NAMALWA (cell line): ENCODE results near the gene ARHGEF37.
"Not testable (repeated sequence)": the region's sequence is repeated elsewhere in the genome, so short reads cannot be mapped to it uniquely, and the experiment has no call there.

Experiments used
- DNase-seq: peaks from one replicate; pipeline ENCODE4 v3.0.0-alpha.2; 2015; ENCODE audit warnings: low spot score

Gene ARHGEF37

DNA sequence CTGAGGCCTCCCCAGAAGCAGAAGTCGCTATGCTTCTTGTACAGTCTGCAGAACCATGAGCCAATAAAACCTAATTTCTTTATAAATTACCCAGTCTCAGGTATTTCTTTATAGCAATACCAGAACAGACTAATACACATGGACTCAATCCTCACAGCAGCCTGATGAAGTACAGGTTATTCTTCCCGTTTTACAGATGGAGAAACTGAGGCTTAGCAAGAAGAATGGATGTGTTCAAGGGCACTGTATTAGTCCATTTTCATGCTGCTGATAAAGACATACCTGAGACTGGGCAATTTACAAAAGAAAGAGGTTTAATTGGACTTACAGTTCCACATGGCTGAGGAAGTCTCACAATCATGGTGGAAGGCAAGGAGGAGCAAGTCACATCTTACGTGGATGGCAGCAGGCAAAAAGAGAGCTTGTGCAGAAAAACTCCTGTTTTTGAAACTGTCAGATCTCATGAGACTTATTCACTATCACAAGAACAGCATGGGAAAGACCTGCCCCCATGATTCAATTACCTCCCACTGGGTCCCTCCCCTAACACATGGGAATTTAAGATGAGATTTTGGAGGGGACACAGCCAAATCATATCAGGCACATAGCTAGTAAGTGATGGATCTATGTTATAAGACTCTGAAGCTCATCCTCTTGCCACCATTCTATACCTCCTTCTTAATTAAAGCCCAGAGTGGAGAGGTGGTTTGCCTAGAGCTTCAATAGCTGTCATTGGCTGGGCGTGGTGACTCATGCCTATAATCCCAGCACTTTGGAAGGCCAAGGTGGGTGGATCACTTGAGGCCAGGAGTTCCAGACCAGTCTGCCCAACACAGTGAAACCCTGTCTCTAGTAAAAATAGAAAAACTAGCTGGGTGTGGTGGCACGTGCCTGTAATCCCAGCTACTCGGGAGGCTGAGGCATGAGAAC is 67.4 kb downstream of the ARHGEF37 start:
- not testable (repeated sequence) for DNase-seq

DNA sequence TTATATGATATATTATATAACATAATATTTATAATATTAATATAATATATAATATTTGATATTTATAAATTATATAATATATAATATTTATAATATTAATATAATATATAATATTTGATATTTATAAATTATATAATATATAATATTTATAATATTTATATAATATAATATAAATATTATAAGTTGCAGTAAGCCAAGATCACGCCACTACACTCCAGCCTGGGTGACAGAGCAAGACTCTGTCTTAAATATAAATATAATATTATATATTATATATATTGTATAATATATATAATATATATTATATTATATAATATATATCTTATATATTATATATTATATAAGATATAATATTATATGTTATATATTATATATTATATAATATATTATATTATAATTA is 68.4 kb downstream of the ARHGEF37 start:
- DNase-seq = not testable (repeated sequence)

DNA sequence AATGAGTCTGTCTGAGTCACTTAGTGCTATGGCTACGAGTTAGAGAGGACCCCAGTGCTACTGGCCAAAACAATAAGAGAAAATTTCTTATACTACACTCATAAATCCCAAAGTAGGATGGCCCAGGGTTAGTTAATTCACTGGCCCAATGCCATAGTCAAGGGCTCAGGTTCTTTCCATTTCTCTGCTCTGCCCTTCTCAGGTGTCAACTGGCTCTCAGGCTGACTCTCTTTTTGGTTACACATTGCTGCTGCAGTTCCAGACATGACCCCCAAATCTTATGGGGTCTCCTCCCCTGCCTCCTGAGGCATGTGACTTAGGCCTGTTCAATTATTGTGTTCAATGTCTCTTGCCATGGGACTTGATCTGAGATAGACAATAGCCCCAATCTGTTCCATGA is 70.4 kb downstream of the ARHGEF37 start:
- no peak for DNase-seq

DNA sequence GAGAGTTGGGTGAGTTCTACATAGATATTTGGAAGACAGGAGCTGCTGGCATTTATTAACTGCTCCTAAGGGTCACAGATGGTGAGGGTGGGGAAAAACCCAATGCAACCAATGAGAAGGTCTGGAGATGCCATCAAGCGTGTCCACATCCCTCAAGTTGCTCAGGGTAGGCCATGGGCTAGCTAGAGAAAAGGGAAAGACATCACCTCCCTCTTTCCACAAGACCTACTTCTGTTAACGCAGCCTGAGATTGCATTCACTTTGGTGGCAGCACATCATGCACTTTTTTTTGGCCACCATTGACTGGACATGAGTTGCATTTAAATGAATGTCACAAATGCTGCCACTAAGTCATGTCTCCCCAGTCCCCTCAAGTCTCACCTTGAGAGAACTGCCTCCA is 71.4 kb downstream of the ARHGEF37 start:
- no peak for DNase-seq

DNA sequence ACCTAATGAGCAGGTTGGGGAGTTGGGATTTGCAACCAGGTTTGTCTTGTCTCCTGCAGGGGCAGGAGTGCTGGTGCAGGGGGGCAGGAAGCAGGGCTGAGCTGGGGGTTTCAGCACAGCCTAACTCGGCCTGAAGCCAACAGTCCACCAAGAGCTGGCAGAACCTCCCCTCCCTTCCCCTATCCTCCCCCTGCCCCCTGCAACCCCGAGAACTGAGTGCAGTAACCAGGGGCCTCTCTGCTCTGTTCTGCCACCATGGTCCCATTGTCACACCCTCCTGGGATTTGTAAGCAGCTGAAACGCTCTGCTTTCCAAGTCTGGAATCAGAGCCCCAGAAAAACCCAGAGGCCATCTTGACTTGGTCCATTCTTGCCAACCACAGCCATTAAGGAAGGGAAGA is 72.9 kb downstream of the ARHGEF37 start:
- DNase-seq = no peak

DNA sequence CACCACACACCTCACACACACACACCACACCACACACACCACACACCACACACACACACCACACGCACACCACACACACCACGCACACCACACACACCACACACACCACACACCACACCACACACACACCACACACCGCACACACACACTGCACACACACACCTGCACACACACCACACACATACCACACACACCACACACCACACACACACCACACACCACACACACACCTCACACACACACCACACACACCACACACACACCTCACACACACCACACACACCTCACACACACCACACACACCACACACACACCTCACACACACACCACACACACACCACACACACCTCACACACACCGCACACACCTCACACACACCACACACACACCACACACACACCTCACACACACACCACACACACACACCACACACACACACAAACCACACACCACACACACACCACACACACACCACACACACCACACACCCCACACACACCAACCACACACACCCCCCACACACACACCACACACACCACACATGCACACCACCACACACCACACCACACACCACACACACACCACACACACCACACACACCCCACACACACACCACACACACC is 73.7 kb downstream of the ARHGEF37 start:
- DNase-seq = no peak

DNA sequence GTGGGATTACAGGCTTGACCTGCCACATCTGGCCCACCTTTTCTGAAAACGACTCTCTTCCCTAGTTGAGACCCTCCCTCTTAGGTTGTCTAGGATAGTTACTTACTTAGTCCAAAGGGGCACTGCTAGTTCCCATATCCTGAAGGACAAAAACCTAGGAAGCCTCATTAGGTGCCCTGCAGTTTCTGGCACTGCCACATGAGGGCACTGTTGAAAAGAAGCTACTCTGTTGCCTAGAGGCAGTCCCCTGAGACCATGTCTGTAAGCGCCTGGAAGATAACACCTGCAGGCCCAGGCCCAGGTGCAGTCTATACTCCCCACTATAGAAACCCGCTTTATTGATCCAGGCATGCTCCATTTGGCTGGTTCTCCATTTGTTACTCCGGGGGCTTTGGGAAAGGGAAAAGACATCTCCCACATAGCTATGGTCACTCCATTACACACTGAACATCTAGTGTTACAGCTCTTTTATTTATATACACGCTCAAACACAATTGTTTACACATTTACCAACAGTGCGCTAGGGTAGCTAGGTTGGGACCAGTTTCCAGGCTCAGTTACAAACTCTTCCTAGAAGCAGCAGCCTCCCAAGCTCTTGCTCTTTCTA is 75.4 kb downstream of the ARHGEF37 start:
- DNase-seq = peak; percentile 79

DNA sequence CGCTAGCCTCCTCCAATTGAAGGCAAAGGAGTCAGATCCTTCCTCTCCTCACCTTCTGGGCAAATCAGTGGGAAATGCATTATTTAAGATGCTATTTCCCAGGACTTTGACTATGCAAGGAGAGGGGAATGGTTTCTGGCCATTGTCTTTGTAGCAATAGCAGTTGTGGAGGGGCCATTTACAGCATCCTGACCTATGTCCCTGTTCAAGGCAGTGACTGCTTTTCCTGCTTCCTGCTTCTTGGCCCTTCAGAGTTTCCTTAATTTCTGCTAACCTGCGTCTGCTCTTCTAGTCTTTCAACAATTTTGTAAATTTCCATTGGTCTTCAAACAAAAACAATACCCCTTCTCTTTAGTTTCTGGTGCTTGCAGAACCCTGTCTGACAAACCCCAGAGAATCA is 76.0 kb downstream of the ARHGEF37 start:
- no peak for DNase-seq

DNA sequence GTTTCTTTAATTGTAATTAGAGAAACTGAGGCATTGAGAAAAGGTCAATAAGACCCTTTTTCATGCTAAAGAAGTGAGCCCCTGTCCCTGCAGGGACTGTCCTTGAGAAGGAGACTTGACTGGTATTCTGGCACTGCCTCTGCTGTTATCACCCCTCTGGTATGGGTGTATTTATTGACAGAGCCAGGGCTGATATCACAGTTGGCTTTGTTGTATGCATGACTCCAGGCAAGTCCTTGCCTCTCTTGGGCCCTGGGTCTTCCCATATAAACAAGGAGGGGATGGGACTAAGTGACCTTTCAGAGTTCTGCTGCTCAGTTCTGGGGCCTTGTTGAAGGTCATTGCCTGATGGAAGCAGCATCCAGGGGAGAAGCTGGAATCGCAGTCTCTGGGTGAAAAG is 77.0 kb downstream of the ARHGEF37 start:
- no peak for DNase-seq

DNA sequence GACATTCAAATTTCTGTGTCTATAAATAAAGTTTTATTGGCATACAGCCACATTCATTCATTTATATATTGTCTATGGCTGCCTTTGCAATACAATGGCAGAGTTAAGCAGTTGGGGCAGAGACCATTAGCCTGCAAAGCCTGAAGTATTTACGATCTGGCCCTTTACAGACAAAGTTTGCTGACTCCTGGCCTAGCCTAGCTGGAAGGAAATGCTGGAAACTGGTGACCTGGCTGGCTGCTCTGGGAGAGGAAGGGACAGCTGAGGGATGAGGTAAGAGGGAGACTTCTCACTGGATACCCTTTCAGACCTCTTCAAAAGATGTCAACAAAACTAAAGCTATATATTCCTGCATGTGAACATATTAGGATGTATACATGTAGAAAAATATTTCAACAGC is 82.8 kb downstream of the ARHGEF37 start:
- no peak for DNase-seq

DNA sequence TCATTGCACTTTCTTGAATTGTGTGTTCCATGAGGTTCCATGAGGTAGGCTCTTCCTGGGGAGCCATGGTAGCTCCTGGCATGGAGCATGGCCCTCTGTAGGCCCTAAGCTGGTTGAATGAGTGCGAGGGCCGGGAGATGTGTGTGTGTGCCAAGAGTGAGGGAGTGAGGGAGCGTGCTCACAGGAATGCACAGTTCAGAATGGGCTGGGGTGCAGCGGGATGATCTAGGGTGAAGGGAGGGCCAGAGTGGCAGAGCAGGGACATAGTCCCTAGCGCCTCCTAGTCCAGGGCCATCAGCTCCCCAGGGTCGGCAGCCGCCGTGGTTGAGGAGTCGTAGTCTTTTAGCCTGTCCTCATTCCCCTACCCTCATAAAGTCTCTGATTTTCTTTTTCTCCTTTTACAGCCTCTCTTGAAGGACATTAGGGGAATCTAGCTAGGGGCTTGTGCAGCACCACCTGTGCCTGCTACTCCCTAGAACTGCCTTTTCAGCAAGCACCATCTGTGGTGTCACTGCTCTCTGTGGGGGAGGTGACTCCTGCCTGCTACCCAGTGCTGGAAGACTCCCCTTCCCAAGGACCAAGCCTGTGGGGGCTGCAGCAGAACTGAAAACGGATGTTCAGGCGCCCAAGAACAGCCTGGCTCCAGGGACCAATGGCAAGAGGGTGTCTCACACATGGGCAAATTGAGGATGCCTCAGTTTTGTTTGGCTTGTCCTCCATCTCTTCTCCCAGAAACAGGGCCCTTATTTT is 83.5 kb downstream of the ARHGEF37 start:
- DNase-seq = no peak

DNA sequence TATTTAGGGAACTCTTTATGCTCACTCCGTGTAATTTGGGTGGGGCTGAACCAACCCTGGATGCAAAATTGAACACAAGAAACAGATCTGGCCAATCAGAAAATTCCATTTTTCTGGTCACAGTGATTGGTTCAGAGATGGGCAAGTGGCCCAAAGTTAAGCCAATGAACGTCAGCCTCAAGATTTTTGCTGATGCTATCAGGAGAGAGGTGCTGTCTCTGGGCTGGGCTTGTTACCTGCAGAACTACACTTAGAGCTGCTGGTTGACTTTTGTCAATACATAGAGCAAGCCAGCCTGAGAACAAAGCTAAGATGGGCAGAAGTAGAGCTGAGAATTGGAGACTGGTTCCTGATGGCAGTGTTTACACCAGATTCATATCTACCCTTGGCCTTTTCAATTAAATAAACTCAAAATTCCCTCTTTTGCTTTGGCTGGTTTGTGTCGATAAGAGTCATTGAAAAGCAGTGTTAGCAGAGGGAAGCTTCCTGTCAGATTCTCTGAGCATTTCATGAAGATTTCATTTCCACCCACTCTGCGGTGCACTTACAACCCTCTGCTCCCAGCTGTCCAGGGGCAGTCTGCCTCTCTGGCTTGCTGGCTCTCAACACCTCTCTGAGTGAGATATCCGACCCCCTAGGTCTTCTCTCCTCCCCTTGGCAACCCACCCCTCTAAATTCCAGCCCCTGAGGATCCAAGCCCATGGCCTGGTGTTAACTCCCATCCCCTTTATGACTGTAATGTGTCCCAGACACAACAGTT is 84.3 kb downstream of the ARHGEF37 start:
- DNase-seq = no peak

DNA sequence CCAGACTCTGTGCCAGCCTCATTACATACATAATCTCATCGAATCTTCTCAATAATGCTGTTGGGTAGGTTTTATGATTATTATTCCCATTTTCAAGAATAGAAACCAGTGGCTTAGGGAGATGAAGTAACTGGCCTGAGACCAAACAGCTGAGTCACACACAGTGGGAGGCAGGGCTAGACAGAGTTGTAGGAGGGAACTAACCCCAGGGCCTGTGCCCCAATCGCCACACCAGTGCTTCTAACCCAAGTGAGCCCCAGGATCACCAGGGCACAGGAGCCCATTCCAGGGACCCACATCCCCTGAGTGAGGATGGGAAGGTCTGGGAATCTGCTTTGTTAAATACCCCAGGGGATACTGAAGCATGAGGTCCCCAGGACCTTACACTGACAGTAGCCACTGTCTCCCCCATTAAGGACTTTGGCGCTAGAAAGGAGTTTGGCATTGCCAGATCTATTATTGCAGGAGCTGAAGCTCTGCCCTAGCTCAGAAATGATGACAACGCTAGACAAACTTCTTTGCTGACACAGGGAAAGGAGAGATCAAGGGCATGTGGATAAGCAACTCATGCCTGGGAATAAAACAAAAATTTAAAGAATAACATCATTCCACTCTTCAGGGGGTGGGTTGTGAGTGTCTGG is 85.0 kb downstream of the ARHGEF37 start:
- no peak for DNase-seq

DNA sequence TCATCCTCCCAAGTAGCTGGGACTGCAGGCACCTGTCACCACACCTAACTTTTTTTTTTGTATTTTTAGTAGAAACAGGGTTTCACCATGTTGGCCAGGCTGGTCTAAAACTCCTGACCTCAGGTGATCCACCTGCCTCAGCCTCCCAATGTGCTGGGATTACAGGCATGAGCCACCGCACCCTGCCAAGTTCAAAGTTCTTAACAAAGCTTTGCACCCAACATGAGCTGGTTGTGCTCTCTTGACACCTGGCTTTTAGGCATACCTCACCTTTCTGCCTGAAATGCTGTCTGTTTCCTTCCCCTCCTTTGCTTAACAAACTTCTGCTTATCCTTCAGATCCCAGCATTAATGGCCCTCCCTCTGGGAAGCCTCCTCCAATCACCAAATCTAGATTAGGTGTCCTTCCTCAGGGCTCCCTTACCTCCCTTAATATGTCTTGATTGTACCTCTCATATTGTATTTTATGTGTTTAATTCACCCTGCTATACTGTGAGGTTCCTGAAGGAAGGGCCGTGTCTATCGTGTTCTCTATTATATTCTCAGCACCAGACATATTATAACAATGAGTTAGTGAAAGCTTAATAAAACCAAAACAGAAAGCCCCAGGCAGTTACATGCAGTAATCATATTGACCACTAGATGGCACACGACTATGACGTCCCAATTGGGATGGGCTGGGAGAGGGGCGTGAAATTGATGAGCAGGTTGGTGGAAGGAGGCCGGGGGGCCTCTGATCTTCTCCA is 86.0 kb downstream of the ARHGEF37 start:
- peak; percentile 75 for DNase-seq

DNA sequence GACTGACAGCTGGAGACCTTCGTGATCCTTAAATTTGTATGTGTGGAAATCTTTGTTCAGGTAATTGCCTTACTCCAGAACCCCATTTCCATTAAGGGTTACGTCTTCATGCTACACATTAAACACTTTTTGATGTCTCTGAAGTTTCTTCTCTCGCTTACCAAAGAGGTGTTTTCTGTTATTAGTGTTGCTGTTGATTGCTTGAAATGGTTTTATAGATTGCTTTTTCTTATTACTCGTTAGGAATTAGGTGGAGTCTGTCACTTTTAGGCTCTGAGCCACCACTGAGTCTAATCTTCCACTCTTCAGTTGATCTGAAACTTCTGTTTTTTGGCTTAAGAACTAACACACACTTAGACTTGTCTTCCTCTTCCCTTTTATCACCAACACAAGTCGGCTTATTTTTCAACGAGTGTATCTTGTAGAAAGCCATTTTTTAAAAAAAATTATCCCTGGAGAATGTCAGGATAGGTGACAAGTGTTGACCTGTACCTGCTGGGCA is 86.6 kb downstream of the ARHGEF37 start:
- DNase-seq = no peak

DNA sequence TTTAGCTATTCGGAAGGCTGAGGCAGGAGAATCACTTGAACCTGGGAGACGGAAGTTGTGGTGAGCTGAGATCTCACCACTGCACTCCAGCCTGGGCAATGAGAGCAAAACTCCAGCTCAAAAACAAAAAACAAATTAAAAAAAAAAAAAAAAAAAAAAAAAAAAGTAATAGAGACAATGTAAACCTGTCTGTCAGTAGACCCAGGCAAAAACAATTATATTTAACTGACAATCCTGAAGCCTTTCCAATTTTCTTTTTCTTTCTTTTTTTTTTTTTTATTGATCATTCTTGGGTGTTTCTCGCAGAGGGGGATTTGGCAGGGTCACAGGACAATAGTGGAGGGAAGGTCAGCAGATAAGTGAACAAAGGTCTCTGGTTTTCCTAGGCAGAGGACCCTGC is 88.0 kb downstream of the ARHGEF37 start:
- not testable (repeated sequence) for DNase-seq

DNA sequence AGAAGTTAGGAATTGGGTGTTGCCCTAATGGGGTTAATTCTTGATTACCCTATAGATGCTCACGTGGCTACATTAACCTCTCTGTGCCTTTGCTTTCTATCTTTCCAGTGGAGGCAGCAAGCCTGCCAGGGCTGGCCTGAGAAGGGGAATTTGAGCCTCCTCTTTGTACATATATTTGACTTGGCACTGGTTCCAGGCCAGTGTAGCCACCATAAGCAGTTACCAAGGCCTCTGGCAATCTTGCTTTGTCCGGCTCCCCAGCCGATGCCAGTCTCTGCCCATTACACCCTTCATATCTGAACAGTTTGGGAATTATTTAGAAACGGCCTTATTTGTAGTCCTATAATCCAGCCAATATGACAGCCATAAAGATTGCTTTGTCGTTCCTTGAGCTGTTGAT is 90.2 kb downstream of the ARHGEF37 start:
- no peak for DNase-seq

DNA sequence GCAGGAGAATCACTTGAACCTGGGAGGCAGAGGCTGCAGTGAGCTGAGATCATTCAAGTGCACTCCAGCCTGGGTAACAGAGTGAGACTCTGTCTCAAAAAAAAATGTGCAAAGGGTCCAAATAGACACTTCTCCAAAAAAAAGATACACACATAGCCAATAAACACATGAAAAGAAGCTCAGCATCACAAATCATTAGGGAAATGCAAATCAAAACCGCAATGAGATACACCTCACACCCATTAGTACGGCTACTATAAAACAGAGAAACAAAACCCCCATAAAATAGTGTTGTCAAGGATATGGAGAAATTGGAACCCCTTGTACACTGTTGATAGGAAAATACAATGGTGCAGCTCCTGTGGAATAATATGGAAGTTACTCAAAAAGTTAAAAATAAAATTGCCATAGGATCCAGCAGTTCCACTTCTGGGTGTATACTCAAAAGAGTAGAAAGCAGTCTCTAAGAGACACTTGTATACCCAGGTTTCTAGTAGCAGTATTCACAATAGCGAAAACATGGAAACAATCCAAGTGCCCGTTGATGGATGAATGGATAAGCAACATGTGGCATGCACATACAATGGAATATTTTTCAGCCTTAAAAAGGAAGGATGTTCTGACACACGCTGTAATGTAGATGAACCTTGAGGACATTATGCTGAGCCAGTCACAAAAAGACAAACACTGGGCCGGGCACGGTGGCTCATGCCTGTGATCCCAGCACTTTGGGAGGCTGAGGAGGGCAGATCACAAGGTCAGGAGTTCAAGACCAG is 91.6 kb downstream of the ARHGEF37 start:
- DNase-seq = no peak

DNA sequence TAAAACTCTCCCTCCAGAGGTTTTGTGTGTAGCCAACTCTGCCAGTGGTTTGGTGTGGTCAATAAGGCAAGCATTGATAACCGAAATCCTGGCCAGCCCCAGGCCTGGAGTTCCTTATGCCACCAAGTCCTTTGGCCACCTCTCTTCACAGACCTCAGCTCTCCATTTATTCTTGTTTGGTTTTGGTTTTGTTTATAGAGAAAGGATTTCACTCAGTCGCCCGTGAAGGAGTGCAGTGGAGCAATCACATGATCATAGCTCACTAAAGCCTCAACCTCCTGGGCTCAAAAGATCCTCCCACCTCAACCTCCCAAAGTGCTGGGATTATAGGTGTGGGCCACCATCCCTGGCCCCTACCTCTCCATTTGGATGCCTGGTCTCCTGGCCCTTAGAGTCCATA is 93.4 kb downstream of the ARHGEF37 start:
- DNase-seq = no peak
